HEK293 (cell line): ENCODE data around the gene CSAD.
A peak's percentile ranks its signal among the peaks of the same experiment; 100 is the strongest.

Source experiments
- CTCF ChIA-PET: fragments of 350-600 bp; formaldehyde crosslinking; extraction: SDS; loops from one replicate; lab custom pipeline; 2021; ENCODE audit warnings: antibody characterized with exemption; lab: Yijun Ruan, JAX
- POLR2A ChIA-PET: fragments of 300-600 bp; formaldehyde crosslinking; extraction: SDS; loops from one replicate; lab custom pipeline; 2020; ENCODE audit warnings: antibody characterized with exemption, inconsistent platforms; lab: Yijun Ruan, JAX
- H3K27ac ChIP-seq: fragments of 200-500 bp; sonication (Bioruptor generic); 2 replicates; pipeline ENCODE4 v1.5.1; 2014; ENCODE audit warnings: low read depth, low read length, control low read depth, inconsistent platforms; ENCODE audit errors: extremely low read depth
- H3K36me3 ChIP-seq, 2 experiments: fragments of 200-500 bp in 1 of 2; sonication (Bioruptor generic) in 1 of 2; 1 replicate in 1 of 2; 2 replicates in 1 of 2; pipeline ENCODE4 v1.5.1; 2014 to 2017; ENCODE audit warnings: inconsistent platforms in 2 of 2, low read length in 2 of 2; ENCODE audit not compliant: control insufficient read depth in 2 of 2, insufficient read depth in 1 of 2
- H3K4me1 ChIP-seq: fragments of 200-500 bp; sonication (Bioruptor generic); 2 replicates; pipeline ENCODE4 v1.5.1; 2014; ENCODE audit warnings: mild to moderate bottlenecking, low read length, inconsistent platforms; ENCODE audit not compliant: control insufficient read depth, insufficient read depth
- H3K4me3 ChIP-seq: 2 replicates; pipeline ENCODE4 v1.5.1; 2011; ENCODE audit warnings: low read depth, mild to moderate bottlenecking, control low read depth, low read length, moderate library complexity
- H3K9me3 ChIP-seq: fragments of 200-500 bp; sonication (Bioruptor generic); 2 replicates; pipeline ENCODE4 v1.5.1; 2014; ENCODE audit warnings: low read depth, low read length, inconsistent platforms; ENCODE audit not compliant: control insufficient read depth, insufficient read depth
- GLIS1 ChIP-seq: fragments of 450-650 bp; formaldehyde crosslinking; IDR thresholded peaks from 2 replicates; pipeline ENCODE4 v1.5.1; 2016; ENCODE audit warnings: missing biosample characterization, missing genetic modification characterization
- GLIS2 ChIP-seq: fragments of 450-650 bp; formaldehyde crosslinking; IDR thresholded peaks from 2 replicates; pipeline ENCODE4 v1.5.1; 2016; ENCODE audit warnings: missing biosample characterization, missing genetic modification characterization
- KLF7 ChIP-seq: fragments of 450-650 bp; formaldehyde crosslinking; IDR thresholded peaks from 2 replicates; pipeline ENCODE4 v1.5.1; 2016; ENCODE audit warnings: missing biosample characterization, missing genetic modification characterization, borderline replicate concordance
- SP3 ChIP-seq: fragments of 450-650 bp; formaldehyde crosslinking; IDR thresholded peaks from 2 replicates; pipeline ENCODE4 v1.5.1; 2016; ENCODE audit warnings: missing biosample characterization, missing genetic modification characterization
- WT1 ChIP-seq: fragments of 450-650 bp; formaldehyde crosslinking; IDR thresholded peaks from 2 replicates; pipeline ENCODE4 v1.5.1; 2016; ENCODE audit warnings: missing biosample characterization, missing genetic modification characterization
- ZBTB17 ChIP-seq: fragments of 450-650 bp; formaldehyde crosslinking; IDR thresholded peaks from 2 replicates; pipeline ENCODE4 v1.5.1; 2016; ENCODE audit warnings: missing biosample characterization, missing genetic modification characterization
- ZNF239 ChIP-seq: fragments of 450-650 bp; formaldehyde crosslinking; IDR thresholded peaks from 2 replicates; pipeline ENCODE4 v1.5.1; 2016; ENCODE audit warnings: missing biosample characterization, missing genetic modification characterization
- ZNF311 ChIP-seq: fragments of 450-650 bp; formaldehyde crosslinking; IDR thresholded peaks from 2 replicates; pipeline ENCODE4 v1.5.1; 2017; ENCODE audit warnings: missing biosample characterization, missing genetic modification characterization, borderline replicate concordance
- ZNF324 ChIP-seq: fragments of 450-650 bp; formaldehyde crosslinking; IDR thresholded peaks from 2 replicates; pipeline ENCODE4 v1.5.1; 2016; ENCODE audit warnings: missing biosample characterization, missing genetic modification characterization
- ZNF341 ChIP-seq: fragments of 450-650 bp; formaldehyde crosslinking; IDR thresholded peaks from 2 replicates; pipeline ENCODE4; 2016; ENCODE audit warnings: low read depth, missing biosample characterization, missing genetic modification characterization
- ZNF366 ChIP-seq: fragments of 450-650 bp; formaldehyde crosslinking; conservative IDR thresholded peaks from 2 replicates; pipeline ENCODE4 v1.5.1; 2016; ENCODE audit warnings: missing biosample characterization, missing genetic modification characterization
- ZNF510 ChIP-seq: fragments of 450-650 bp; formaldehyde crosslinking; IDR thresholded peaks from 2 replicates; pipeline ENCODE4 v1.5.1; 2018; ENCODE audit warnings: mild to moderate bottlenecking, missing genetic modification characterization, missing biosample characterization; ENCODE audit not compliant: insufficient replicate concordance
- ZNF529 ChIP-seq: fragments of 450-650 bp; formaldehyde crosslinking; IDR thresholded peaks from 2 replicates; pipeline ENCODE4 v1.5.1; 2017; ENCODE audit warnings: missing genetic modification characterization, missing biosample characterization; ENCODE audit not compliant: insufficient replicate concordance
- ZNF571 ChIP-seq: fragments of 450-650 bp; formaldehyde crosslinking; IDR thresholded peaks from 2 replicates; pipeline ENCODE4 v1.5.0; 2017; ENCODE audit warnings: missing biosample characterization, missing genetic modification characterization
- ZNF596 ChIP-seq: fragments of 450-650 bp; IDR thresholded peaks from 2 replicates; pipeline ENCODE4 v1.5.0; 2018; ENCODE audit warnings: missing biosample characterization, mild to moderate bottlenecking, missing genetic modification characterization, moderate library complexity
- ZNF600 ChIP-seq: fragments of 450-650 bp; formaldehyde crosslinking; IDR thresholded peaks from 2 replicates; pipeline ENCODE4 v1.5.1; 2016; ENCODE audit warnings: missing biosample characterization, missing genetic modification characterization
- ZSCAN23 ChIP-seq: fragments of 450-650 bp; formaldehyde crosslinking; IDR thresholded peaks from 2 replicates; pipeline ENCODE4 v1.5.1; 2016; ENCODE audit warnings: missing biosample characterization, missing genetic modification characterization
- ZXDB ChIP-seq: fragments of 450-650 bp; formaldehyde crosslinking; IDR thresholded peaks from 2 replicates; pipeline ENCODE4 v1.5.1; 2016; ENCODE audit warnings: missing biosample characterization, missing genetic modification characterization
- TF ChIP-seq, protein P1 (sequence below): fragments of 450-650 bp; formaldehyde crosslinking; IDR thresholded peaks from 2 replicates; pipeline ENCODE4 v1.5.1; 2016; ENCODE audit warnings: missing biosample characterization, missing genetic modification characterization
- TF ChIP-seq, protein P2 (sequence below): fragments of 450-650 bp; formaldehyde crosslinking; IDR thresholded peaks from 2 replicates; pipeline ENCODE4 v1.5.1; 2016; ENCODE audit warnings: missing biosample characterization, missing genetic modification characterization
- TF ChIP-seq, protein P3 (sequence below): fragments of 450-650 bp; formaldehyde crosslinking; IDR thresholded peaks from 2 replicates; pipeline ENCODE4 v1.5.1; 2016; ENCODE audit warnings: missing biosample characterization, missing genetic modification characterization
- TF ChIP-seq, protein P4 (sequence below): fragments of 450-650 bp; formaldehyde crosslinking; IDR thresholded peaks from 2 replicates; pipeline ENCODE4 v1.5.1; 2016; ENCODE audit warnings: missing biosample characterization, missing genetic modification characterization, borderline replicate concordance
- TF ChIP-seq, protein P5 (sequence below): fragments of 450-650 bp; formaldehyde crosslinking; IDR thresholded peaks from 2 replicates; pipeline ENCODE4 v1.5.1; 2016; ENCODE audit warnings: missing biosample characterization, missing genetic modification characterization

Gene CSAD

DNA sequence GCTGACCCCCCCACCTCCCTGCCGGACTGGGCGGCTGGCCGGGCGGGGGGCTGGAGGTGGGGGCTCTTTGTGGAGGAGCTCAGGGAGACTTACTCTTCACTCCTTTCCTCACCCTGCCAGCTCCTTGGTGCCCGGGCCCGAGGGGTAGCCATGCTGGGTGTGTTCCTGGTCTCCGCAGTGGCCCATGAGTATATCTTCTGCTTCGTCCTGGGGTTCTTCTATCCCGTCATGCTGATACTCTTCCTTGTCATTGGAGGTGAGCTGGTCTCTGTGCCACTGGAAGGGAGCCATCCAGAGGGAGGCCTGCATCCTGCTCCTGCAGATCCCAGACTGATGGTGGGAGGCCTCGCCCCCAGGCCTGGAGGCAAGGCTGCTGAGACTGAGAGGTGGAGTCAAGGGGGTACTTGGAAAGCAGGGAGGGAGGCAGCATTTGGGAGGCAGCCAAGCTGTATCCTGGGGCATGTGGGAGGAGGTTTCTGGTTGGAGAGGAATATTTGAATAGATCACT lies 57.7 kb downstream of the CSAD start (continued):
- TF ChIP-seq ZNF239 (tag by site-specific recombination) (no peak), ZNF324 (tag by site-specific recombination) (no peak), ZNF366 (tag by site-specific recombination) (no peak), ZBTB17 (tag by site-specific recombination) (peak; percentile 27; the same call in 1 of the 2 replicates), GLIS2 (tag by site-specific recombination) (peak; percentile 40)

DNA sequence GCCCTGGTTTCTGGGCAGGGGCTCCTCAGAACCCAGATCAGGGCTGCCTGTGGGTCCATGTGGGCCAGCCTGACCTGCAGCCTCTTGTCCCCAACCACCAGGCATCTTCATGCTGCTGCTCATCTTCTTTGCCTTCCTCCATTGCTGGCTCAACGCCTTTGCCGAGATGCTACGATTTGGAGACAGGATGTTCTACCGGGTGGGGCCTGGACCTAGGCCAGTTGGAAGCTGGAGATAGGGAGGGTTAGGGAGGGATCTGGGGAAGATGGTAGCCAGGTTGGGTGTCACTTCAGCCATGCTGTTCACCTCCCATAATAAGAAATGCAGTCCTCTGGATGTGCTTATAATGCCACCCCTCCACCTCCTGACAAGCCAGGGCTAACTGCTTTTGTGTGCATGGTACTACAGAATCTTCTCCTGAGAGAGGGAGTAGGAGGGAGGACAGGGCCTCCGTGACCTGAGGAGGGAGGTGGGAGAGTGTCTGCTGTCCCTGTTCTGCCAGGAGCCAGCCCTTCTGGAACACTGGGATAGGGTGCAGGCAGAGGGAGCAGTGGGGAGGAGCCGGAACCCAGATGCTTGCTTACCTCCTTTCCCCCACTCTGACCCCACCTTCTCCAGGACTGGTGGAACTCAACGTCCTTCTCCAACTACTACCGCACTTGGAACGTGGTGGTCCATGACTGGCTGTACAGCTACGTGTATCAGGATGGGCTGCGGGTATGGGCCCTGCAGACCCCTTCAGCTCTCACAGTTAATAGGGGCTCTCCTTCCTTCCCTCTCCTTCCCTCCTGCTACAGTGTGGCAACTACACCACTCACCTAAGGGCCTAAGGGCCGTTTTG lies 59.8 kb downstream of the CSAD start:
- Histone ChIP-seq H3K9me3 (no peaks in the 10 kb centered on the region), H3K4me1 (no peaks in the 10 kb centered on the region)
- POLR2A ChIA-PET, result no interaction called here
- CTCF ChIA-PET, result interaction anchor here (0.8 kb wide), 1 partner anchor 277 kb away, joined by 3 read pairs; no protein-coding TSS in a partner anchor
- TF ChIP-seq ZNF510 (tag by site-specific recombination) (no peak), ZSCAN23 (tag by site-specific recombination) (no peak), GLIS1 (no peak), WT1 (tag by site-specific recombination) (0 out of 2 replicates have a peak, but pooled peaks have one; percentile 12), ZNF311 (no peak), ZNF571 (tag by site-specific recombination) (no peak), ZXDB (tag by site-specific recombination) (no peak), ZNF600 (peak; percentile 24; the same call in 1 of the 2 replicates), ZNF341 (tag by site-specific recombination) (no peak), ZNF529 (no peak)
- TF ChIP-seq, protein P1, sequence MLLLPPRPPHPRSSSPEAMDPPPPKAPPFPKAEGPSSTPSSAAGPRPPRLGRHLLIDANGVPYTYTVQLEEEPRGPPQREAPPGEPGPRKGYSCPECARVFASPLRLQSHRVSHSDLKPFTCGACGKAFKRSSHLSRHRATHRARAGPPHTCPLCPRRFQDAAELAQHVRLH (tag by site-specific recombination), result no peak
- TF ChIP-seq, protein P2, sequence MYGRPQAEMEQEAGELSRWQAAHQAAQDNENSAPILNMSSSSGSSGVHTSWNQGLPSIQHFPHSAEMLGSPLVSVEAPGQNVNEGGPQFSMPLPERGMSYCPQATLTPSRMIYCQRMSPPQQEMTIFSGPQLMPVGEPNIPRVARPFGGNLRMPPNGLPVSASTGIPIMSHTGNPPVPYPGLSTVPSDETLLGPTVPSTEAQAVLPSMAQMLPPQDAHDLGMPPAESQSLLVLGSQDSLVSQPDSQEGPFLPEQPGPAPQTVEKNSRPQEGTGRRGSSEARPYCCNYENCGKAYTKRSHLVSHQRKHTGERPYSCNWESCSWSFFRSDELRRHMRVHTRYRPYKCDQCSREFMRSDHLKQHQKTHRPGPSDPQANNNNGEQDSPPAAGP (tag by site-specific recombination), result no peak
- TF ChIP-seq, all 188 proteins: peak for 2
- Histone ChIP-seq H3K27ac (no peak overlapping the region), H3K36me3 (no peaks in the 10 kb centered on the region), H3K4me3 (no peak overlapping the region)

DNA sequence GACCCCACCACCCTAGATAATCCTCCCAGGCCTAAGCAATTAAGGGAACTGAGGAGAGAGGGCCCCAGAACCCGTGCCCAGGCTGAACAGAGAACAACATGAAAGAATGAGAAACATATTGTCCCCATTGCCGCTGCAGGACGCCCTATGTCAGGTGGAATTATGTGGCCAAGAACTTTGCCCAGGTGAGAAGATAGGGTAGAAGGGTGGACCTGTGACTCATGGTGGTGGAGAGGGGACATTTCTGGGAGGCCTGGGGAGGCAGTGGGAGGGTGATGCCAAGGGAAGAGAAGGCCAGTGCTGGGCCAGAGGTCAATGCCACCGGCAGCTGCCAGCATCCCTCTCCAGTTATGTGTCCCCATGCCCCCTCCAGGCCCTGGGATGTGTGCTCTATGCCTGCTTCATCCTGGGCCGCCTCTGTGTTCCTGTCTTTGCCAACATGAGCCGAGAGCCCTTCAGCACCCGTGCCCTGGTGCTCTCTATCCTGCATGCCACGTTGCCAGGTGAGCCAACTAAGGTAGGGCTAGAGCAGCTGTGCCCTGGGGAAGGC lies 61.9 kb downstream of the CSAD start:
- CTCF ChIA-PET, result no interaction called here
- Histone ChIP-seq H3K4me3 (no peak overlapping the region), H3K27ac (no peak overlapping the region), H3K9me3 (no peaks in the 10 kb centered on the region), H3K4me1 (no peaks in the 10 kb centered on the region), H3K36me3 (no peaks in the 10 kb centered on the region)
- POLR2A ChIA-PET, result no interaction called here
- TF ChIP-seq, protein P3, sequence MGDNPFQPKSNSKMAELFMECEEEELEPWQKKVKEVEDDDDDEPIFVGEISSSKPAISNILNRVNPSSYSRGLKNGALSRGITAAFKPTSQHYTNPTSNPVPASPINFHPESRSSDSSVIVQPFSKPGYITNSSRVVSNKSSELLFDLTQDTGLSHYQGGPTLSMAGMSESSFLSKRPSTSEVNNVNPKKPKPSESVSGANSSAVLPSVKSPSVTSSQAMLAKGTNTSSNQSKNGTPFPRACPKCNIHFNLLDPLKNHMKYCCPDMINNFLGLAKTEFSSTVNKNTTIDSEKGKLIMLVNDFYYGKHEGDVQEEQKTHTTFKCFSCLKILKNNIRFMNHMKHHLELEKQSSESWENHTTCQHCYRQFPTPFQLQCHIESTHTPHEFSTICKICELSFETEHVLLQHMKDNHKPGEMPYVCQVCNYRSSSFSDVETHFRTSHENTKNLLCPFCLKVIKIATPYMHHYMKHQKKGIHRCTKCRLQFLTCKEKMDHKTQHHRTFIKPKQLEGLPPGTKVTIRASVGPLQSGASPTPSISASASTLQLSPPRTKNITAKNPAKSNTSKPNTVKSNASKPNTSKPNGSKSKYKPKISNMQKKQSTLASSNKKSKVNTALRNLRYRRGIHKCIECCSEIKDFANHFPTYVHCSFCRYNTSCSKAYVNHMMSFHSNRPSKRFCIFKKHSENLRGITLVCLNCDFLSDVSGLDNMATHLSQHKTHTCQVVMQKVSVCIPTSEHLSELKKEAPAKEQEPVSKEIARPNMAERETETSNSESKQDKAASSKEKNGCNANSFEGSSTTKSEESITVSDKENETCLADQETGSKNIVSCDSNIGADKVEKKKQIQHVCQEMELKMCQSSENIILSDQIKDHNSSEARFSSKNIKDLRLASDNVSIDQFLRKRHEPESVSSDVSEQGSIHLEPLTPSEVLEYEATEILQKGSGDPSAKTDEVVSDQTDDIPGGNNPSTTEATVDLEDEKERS (tag by site-specific recombination), result no peak
- no peak for TF ChIP-seq ZBTB17 (tag by site-specific recombination)
- TF ChIP-seq ZNF596, result no peak
- TF ChIP-seq KLF7, result no peak
- TF ChIP-seq, protein P4, sequence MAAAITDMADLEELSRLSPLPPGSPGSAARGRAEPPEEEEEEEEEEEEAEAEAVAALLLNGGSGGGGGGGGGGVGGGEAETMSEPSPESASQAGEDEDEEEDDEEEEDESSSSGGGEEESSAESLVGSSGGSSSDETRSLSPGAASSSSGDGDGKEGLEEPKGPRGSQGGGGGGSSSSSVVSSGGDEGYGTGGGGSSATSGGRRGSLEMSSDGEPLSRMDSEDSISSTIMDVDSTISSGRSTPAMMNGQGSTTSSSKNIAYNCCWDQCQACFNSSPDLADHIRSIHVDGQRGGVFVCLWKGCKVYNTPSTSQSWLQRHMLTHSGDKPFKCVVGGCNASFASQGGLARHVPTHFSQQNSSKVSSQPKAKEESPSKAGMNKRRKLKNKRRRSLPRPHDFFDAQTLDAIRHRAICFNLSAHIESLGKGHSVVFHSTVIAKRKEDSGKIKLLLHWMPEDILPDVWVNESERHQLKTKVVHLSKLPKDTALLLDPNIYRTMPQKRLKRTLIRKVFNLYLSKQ (tag by site-specific recombination), result no peak
- TF ChIP-seq ZNF510 (tag by site-specific recombination), result no peak
- no peak for TF ChIP-seq SP3 (tag by site-specific recombination)
- TF ChIP-seq, protein P5, sequence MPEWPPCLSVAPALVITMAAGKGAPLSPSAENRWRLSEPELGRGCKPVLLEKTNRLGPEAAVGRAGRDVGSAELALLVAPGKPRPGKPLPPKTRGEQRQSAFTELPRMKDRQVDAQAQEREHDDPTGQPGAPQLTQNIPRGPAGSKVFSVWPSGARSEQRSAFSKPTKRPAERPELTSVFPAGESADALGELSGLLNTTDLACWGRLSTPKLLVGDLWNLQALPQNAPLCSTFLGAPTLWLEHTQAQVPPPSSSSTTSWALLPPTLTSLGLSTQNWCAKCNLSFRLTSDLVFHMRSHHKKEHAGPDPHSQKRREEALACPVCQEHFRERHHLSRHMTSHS (tag by site-specific recombination), result no peak
- TF ChIP-seq ZNF324 (tag by site-specific recombination), result no peak
